Type B pancreatic cell (in vitro differentiated cells): ENCODE results near the gene SMCR8. TPM values are rescaled to one million over a fixed set of nuclear protein-coding genes. Genes with fewer than 3 reads are reported as not detected.

ENCODE experiments used
- DNase-seq: peaks from one replicate; pipeline ENCODE4 v3.0.0; 2021; ENCODE audit warnings: mixed read lengths; ENCODE audit not compliant: unreplicated experiment; ENCODE audit errors: extremely low spot score
- H3K27ac Mint-ChIP-seq: 2 replicates; pipeline ENCODE4 v1.8.0; 2021; ENCODE audit warnings: mild to moderate bottlenecking, mixed read lengths
- H3K27me3 Mint-ChIP-seq: 2 replicates; pipeline ENCODE4 v1.8.0; 2021; ENCODE audit warnings: mixed read lengths
- H3K36me3 Mint-ChIP-seq: 2 replicates; pipeline ENCODE4 v1.8.0; 2021; ENCODE audit warnings: mixed read lengths
- H3K4me1 Mint-ChIP-seq: one replicate; pipeline ENCODE4 v1.8.0; 2021; ENCODE audit warnings: mixed read lengths; ENCODE audit not compliant: unreplicated experiment
- H3K4me3 Mint-ChIP-seq: 2 replicates; pipeline ENCODE4 v1.8.0; 2021; ENCODE audit warnings: mild to moderate bottlenecking, mixed read lengths
- H3K9me3 Mint-ChIP-seq: 2 replicates; pipeline ENCODE4 v1.8.0; 2021; ENCODE audit warnings: mixed read lengths
- CTCF ChIP-seq: fragments of 200-600 bp; sonication (generic); conservative IDR thresholded peaks from 2 replicates; pipeline ENCODE4 v1.5.0; 2021; ENCODE audit warnings: antibody characterized with exemption, mild to moderate bottlenecking
- total RNA-seq: library from RNA; stranded (reverse); gene quantifications from 2 replicates; pipeline ENCODE4 v1.2.1, GENCODE V29; 2021; ENCODE audit warnings: low replicate concordance

The SMCR8 gene
- total RNA-seq, 1 donor from 2014 or later: 20.2 TPM

GRCh38 chr17:18353541-18353940, 38.4 kb downstream of the SMCR8 start:
- H3K4me3 Mint-ChIP-seq: no peak overlapping the region
- H3K27me3 Mint-ChIP-seq: no peaks in the 10 kb centered on the region
- no peak for TF ChIP-seq CTCF
- no peak overlapping the region for H3K27ac Mint-ChIP-seq
- no peaks in the 10 kb centered on the region for H3K9me3 Mint-ChIP-seq
- DNase-seq: no peak
- peaks cover 7% of the 10 kb centered on the region for H3K36me3 Mint-ChIP-seq
- H3K4me1 Mint-ChIP-seq: no peaks in the 10 kb centered on the region

DNA sequence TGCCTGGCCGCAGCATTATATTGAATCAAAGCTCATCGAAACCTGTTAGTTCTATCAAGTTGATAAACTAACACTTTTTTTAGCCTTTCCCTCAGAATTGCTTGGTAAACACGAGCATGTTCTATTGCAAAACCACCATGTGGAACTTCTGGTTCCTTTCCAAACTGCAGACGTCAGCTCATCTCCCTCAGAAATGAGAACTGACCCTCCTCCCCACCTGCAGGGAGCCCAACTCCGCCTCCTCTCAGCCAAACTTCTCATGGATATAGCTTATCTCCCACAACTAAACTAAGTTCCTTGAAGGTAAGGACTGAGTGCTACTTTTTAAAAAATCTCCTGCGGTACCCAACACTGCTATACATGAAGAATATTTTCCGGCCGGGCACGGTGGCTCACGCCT, 41.5 kb downstream of the SMCR8 start:
- Mint-ChIP-seq H3K36me3 (peaks cover 7% of the 10 kb centered on the region), H3K27me3 (no peaks in the 10 kb centered on the region), H3K4me1 (no peaks in the 10 kb centered on the region), H3K27ac (no peak overlapping the region), H3K9me3 (no peaks in the 10 kb centered on the region), H3K4me3 (no peak overlapping the region)
- no peak for TF ChIP-seq CTCF
- DNase-seq: no peak

DNA sequence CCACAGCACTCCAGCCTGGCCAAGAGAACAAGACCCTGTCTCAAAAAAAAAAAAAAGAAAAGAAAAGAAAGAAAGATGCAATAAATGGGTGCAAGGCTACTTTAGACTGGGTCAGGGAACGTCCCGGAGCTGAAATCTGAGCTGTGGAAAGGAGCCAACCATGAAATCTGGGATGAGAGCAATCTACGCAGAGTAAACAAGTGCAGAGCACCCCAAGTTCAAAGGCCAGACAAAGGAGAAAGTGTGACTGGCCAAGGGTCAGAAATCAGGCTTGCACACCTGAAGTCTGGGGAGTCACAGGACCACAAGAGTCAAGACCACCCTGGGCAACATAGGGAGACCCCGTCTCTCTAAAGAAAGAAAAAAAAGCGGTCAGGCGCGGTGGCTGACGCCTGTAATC, 45.4 kb downstream of the SMCR8 start:
- TF ChIP-seq CTCF: no peak
- no peak for DNase-seq
- Mint-ChIP-seq H3K4me3 (no peak overlapping the region), H3K27ac (no peak overlapping the region), H3K9me3 (no peaks in the 10 kb centered on the region), H3K27me3 (no peaks in the 10 kb centered on the region), H3K4me1 (peaks cover 9% of the 10 kb centered on the region), H3K36me3 (peaks cover 5% of the 10 kb centered on the region)

DNA sequence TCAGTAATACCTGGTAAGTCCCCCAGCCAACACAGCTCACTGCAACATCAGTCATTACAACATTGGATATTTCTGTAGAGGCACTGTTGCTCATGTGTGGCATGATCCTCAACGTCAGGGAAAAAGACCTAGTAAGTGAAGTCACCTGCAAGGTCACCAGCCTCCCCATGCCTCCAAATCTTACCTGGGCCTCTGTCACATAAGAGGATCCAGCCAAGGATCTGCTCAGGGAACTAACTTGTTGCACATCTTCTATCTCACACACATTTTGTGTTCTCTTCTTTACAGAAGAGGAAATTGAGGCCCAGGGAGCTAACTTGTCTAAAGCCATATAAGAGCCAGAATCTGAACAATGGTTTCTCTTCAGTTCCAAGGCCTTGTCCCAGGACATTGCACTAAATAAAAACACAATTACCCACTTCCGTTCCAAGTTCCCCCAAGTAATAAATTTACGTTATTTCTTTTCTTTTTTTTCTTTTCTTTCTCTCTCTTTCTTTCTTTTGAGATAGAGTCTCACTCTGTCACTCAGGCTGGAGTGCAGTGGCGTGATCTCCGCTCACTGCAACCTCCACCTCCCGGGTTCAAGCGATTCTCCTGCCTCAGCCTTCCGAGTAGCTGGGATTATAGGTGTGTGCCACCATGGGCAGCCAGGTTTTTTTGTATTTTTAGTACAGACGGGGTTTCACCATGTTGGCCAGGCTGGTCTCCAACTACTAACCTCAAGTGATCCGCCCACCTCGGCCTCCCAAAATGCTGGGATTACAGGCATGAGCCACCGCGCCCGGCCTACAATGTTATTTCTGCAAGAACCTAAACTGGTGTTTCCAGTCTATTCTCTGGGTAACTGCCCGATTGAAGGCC, 47.0 kb downstream of the SMCR8 start:
- H3K4me3 Mint-ChIP-seq: peak overlapping the region; percentile 94

DNA sequence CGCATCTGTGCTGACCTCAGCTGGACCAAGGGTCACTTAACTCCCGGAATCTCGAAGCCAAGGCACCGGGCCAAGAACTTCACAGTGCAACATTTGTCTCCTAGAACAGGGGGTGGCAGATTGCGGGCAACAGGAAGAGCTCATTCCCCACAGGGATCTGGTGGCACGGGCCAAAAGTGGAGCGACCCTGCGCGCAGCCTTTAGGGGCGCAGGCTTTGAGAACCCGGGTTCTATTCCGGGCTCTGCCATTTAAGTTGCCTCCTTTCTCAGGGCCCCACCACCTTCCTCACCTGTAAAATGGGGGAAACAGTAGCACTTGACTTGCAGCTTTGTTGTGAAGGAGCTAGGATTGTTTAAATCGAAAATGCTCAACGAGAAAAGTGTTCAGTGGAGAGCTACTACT, 47.6 kb downstream of the SMCR8 start:
- no peaks in the 10 kb centered on the region for H3K36me3 Mint-ChIP-seq
- H3K27ac Mint-ChIP-seq: peak overlapping the region; percentile 68
- H3K4me1 Mint-ChIP-seq: peaks cover 9% of the 10 kb centered on the region
- H3K27me3 Mint-ChIP-seq: no peaks in the 10 kb centered on the region
- no peaks in the 10 kb centered on the region for H3K9me3 Mint-ChIP-seq
- TF ChIP-seq CTCF: peak; percentile 14
- H3K4me3 Mint-ChIP-seq: peak overlapping the region; percentile 94
- DNase-seq: no peak

More for the DNA sequence above, 47.0 kb downstream of the SMCR8 start:
- Mint-ChIP-seq H3K27ac (peak overlapping the region; percentile 68), H3K4me1 (peaks cover 9% of the 10 kb centered on the region), H3K36me3 (no peaks in the 10 kb centered on the region), H3K9me3 (no peaks in the 10 kb centered on the region), H3K27me3 (no peaks in the 10 kb centered on the region)
- no peak for TF ChIP-seq CTCF
- DNase-seq: no peak
